ENCODE results near the gene LRIG2. TPM values are rescaled to one million over a fixed set of nuclear protein-coding genes. Genes with fewer than 3 reads are reported as not detected.

Gene LRIG2
- total and polyA plus RNA-seq, 9 of the 15 experiments (the other 6 are each of a cell fraction or from before 2014, with no cell fraction given), result 1.8 to 28.1 (median 11.5) TPM

GRCh38 chr1:113040041-113040440 is 33.0 kb upstream of the LRIG2 start (continued):
- TF ChIP-seq TBL1XR1 (IDR thresholded peaks at IDR 0.05; ENCODE audit: low read length in 2 of 2) (peak in 1 of 2 experiments; percentile 87; a peak in 2 of 4 replicates), LEF1 (IDR thresholded peaks at IDR 0.05) (peak; percentile 68; the same call in 1 of the 2 replicates), SMAD1 (IDR thresholded peaks at IDR 0.05; ENCODE audit: low read depth, low read length, partially characterized antibody) (peak; percentile 59), RAD51 (IDR thresholded peaks at IDR 0.05; ENCODE audit: borderline replicate concordance, low read depth) (peak; percentile 22; the same call in 1 of the 2 replicates), ZFP30 (CRISPR knock-in tag; IDR thresholded peaks at IDR 0.05; ENCODE audit: borderline replicate concordance) (no peak), PML (IDR thresholded peaks at IDR 0.05; ENCODE audit: low read length) (peak; percentile 96), E4F1 (CRISPR knock-in tag; IDR thresholded peaks at IDR 0.05; ENCODE audit: borderline replicate concordance) (no peak), PBX2 (CRISPR knock-in tag; IDR thresholded peaks at IDR 0.05; ENCODE audit: low read depth) (no peak), PBX2 (tag; conservative IDR thresholded peaks at IDR 0.05; ENCODE audit: low read depth) (peak; percentile 75), CTCFL (IDR thresholded peaks at IDR 0.05; ENCODE audit: borderline replicate concordance, insufficient read depth, low read depth, low read length, poor library complexity, severe bottlenecking) (no peak), RFX1 (IDR thresholded peaks at IDR 0.05) (no peak), L3MBTL2 (IDR thresholded peaks at IDR 0.05) (no peak), POLR2B (IDR thresholded peaks at IDR 0.05; ENCODE audit: low read depth, partially characterized antibody) (no peak), SRSF1 (IDR thresholded peaks at IDR 0.05; ENCODE audit: low read depth, low read length) (no peak), HDAC8 (tag; IDR thresholded peaks at IDR 0.05) (0 out of 2 replicates have a peak, but pooled peaks have one; percentile 23), ZNF184 (CRISPR knock-in tag; IDR thresholded peaks at IDR 0.05) (no peak), CREBBP (IDR thresholded peaks at IDR 0.05; ENCODE audit: low read depth, low read length) (no peak), CHCHD3 (CRISPR knock-in tag; IDR thresholded peaks at IDR 0.05) (no peak), ZNF589 (CRISPR knock-in tag; IDR thresholded peaks at IDR 0.05; ENCODE audit: low read depth) (peak; percentile 94), CBX3 (IDR thresholded peaks at IDR 0.05; ENCODE audit: borderline replicate concordance in 1 of 2, low read length in 2 of 2) (peak in 1 of 2 experiments; percentile 55; a peak in 2 of 3 replicates), DMBX1 (CRISPR knock-in tag; IDR thresholded peaks at IDR 0.05; ENCODE audit: borderline replicate concordance) (peak; percentile 54; the same call in 1 of the 2 replicates), CBFA2T2 (conservative IDR thresholded peaks at IDR 0.05) (peak; percentile 99), MTA1 (IDR thresholded peaks at IDR 0.05; ENCODE audit: borderline replicate concordance) (no peak; the same call in 1 of the 2 replicates)
